Measurements from ENCODE around the gene RRP1. TPM values are rescaled to one million over a fixed set of nuclear protein-coding genes. Genes with fewer than 3 reads are reported as not detected.

RRP1 gene
- total RNA-seq, 4 donors from 2014 or later, result 19.5 to 43.2 (median 25.5) TPM

DNA sequence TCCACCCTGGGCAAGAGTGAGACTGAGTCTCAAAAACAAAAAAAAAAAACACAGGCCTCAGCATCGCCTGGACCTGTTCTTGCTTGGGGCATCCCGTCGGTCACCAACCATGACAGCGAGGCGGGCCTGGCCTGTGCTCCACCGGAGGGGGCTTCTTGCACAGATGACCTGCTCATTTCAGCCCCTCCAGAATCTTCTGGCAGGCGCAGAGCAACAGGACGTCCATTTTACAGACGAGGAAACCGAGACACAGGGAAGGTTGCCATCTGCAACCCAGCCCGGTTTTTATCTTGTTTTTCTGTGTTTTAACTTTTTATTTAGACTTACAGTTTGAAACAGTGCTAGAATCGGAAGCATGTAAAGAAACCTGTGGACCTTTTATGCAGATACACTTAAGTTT, 14.2 kb upstream of the RRP1 start:
- no peak for DNase-seq (ENCODE audit: low spot score in 2 of 2)
- TF ChIP-seq POLR2A (IDR thresholded peaks at IDR 0.05), result no peak
- TF ChIP-seq, protein P1, sequence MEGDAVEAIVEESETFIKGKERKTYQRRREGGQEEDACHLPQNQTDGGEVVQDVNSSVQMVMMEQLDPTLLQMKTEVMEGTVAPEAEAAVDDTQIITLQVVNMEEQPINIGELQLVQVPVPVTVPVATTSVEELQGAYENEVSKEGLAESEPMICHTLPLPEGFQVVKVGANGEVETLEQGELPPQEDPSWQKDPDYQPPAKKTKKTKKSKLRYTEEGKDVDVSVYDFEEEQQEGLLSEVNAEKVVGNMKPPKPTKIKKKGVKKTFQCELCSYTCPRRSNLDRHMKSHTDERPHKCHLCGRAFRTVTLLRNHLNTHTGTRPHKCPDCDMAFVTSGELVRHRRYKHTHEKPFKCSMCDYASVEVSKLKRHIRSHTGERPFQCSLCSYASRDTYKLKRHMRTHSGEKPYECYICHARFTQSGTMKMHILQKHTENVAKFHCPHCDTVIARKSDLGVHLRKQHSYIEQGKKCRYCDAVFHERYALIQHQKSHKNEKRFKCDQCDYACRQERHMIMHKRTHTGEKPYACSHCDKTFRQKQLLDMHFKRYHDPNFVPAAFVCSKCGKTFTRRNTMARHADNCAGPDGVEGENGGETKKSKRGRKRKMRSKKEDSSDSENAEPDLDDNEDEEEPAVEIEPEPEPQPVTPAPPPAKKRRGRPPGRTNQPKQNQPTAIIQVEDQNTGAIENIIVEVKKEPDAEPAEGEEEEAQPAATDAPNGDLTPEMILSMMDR (IDR thresholded peaks at IDR 0.05), result no peak
- H3K4me3 ChIP-seq (ENCODE audit: low read depth, poor library complexity, severe bottlenecking), result no peak overlapping the region
- WGBS, 2 donors, result 67 to 76% methylated on average over 12 of the region's 12 CpGs
- intact Hi-C loops (cut with DNase I; ENCODE audit: low total_unique reads), result no loop called here

DNA sequence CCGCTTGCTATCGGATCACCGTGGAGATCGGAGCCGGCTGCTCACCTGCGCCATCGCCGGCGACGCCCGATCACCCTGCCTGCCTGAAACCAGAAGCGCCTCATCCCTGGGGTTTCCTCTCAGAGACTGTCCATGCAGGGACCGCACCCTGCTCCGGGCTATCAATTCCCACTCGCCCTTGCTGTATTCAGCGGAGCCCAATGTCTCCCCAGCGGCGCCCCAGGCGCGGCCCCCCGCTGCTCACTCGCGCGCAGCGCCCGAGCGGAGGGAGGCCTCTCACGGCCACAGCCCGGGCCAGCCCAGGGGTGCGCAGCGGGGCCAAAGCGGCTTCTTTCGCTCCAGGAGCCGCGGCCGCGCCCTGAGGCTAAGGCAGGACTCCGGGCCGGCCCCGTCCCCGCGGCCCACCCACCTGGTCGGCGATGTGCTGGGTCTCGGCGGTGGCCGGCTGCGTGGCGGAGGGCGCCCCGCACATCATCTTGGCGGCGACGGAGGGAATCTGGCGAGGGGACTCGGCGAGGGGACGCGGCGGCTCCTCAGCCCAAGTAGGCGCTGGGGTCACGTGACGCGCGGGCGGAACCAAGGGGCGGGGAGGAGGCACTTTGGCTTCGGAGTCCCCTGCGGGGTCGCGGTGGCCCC, 13.5 kb upstream of the RRP1 start, which contains the start of gene CSTB:
Gene CSTB, minus strand, starts transcription at position 514 of the 636 bp plus-strand sequence. Its CDS starts 39 bp downstream, at position 475.
- intact Hi-C loops (cut with DNase I; ENCODE audit: low total_unique reads), result no loop called here
- peak in 1 of 2 donors; percentile 47 for TF ChIP-seq POLR2A (IDR thresholded peaks at IDR 0.05)
- TF ChIP-seq, protein P1 (IDR thresholded peaks at IDR 0.05), result no peak
- peak within 1 kb of the TSS; percentile 93 for H3K4me3 ChIP-seq (ENCODE audit: low read depth, poor library complexity, severe bottlenecking)
- DNase-seq (ENCODE audit: low spot score in 2 of 2), result peak; percentile 82 to 97
- 0 to 1% methylated on average over 47 to 61 of the region's 71 CpGs for WGBS, 2 donors

DNA sequence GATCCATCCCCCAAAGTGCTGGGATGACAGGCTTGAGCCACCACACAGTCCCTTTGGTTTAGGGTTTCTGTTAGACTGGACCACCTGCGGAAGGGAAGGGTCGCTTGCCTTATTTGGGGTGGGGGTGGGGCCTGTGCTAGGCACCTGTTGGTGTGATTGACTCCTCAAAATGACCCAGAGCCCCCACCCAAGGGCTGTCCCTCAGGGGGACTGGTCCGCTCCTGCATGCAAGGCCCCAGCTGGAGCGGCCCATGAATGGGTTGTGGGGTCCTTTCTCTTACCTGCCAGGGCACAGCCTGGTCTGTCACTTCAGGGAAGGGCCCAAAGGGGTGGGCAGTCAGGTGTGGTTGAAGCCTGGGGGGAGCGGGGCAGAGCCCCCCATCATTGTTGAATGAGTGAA, 11.4 kb upstream of the RRP1 start:
- WGBS, 2 donors, result 95 to 100% methylated on average over 3 to 5 of the region's 5 CpGs
- H3K4me3 ChIP-seq (ENCODE audit: low read depth, poor library complexity, severe bottlenecking), result no peak overlapping the region
- DNase-seq (ENCODE audit: low spot score in 2 of 2), result no peak
- intact Hi-C loops (cut with DNase I; ENCODE audit: low total_unique reads), result no loop called here
- no peak for TF ChIP-seq POLR2A (IDR thresholded peaks at IDR 0.05)
- TF ChIP-seq, protein P1 (IDR thresholded peaks at IDR 0.05), result no peak

DNA sequence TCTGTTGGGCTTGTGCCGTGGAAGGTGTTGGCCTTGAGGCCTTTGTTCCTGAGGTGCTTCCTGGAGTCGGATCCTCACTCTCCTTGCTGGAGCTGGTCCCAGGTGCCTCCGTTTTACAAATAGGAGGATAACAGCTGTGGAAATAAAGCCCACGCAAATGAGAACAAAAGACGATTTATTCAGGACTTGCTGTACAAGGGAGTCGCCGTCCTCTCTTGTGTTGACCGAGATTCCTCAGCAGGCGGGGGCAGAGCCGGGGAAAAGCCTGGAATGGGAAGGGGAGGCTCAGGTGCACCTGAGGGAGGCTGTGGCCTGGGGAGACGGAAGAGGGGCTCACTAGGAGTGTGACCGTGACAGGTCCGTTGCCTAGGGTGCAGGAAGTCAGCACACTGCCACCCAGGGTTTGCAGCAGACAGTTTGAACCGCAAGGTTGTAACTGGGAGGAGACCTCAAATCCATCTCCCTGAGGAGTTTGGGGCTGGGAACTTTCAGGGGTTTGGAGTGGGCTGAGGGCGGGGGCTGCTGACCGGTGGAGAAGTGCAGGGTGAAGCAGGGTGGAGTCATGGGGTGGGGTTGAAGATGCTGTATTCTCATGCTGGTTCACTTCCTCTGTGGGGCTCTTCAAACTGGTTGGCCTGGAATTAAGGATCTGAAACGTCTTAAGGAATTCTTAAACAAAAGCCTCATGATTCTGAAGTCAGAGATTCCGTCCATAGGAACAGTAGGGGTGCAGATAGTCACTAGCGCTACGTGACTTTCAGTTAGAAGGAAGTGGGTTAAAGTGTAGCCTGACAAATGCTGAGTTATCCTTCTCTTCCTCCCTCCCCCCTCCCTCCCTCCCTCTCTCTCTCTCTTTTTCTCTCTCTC, 10.7 kb upstream of the RRP1 start:
- TF ChIP-seq POLR2A (IDR thresholded peaks at IDR 0.05), result no peak
- TF ChIP-seq, protein P1 (IDR thresholded peaks at IDR 0.05), result no peak
- no peak for DNase-seq (ENCODE audit: low spot score in 2 of 2)
- no peak overlapping the region for H3K4me3 ChIP-seq (ENCODE audit: low read depth, poor library complexity, severe bottlenecking)
- 57 to 61% methylated on average over 20 of the region's 20 CpGs for WGBS, 2 donors
- intact Hi-C loops (cut with DNase I; ENCODE audit: low total_unique reads), result no loop called here

DNA sequence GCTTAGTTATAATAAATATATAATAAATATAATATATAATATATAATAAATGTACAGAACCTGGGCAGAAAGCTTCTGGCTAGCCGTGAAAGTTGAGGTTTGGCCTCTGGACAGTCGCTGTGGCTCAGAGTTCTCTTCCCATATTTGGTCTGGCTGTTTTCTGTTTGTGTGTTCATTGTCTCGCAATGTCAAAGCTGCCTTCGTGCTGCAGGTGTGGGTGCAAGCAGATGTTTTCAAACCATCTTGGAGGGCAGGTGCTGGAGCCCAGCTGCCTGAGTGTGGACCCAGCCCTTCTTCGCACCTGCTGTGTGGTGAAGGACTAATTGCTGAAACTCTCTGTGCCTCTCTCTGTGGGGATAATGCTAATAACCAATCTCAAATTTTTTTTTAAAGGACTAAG, 9.7 kb upstream of the RRP1 start:
- WGBS, 2 donors, result 78 to 86% methylated on average over 5 of the region's 5 CpGs
- no peak for DNase-seq (ENCODE audit: low spot score in 2 of 2)
- TF ChIP-seq POLR2A (IDR thresholded peaks at IDR 0.05), result no peak
- TF ChIP-seq, protein P1 (IDR thresholded peaks at IDR 0.05), result no peak
- intact Hi-C loops (cut with DNase I; ENCODE audit: low total_unique reads), result loop anchor here (10.0 kb wide), 1 partner anchor 115 kb away; no protein-coding TSS in a partner anchor
- no peak overlapping the region for H3K4me3 ChIP-seq (ENCODE audit: low read depth, poor library complexity, severe bottlenecking)

Measured in lower leg skin (tissue), 4 donors.